ENCODE measurements around the gene SPACA6. TPM values are rescaled to one million over a fixed set of nuclear protein-coding genes. Genes with fewer than 3 reads are reported as not detected.

SPACA6 gene
- total RNA-seq, 2 experiments from 2014 or later: 1.2 to 2.2 TPM

DNA sequence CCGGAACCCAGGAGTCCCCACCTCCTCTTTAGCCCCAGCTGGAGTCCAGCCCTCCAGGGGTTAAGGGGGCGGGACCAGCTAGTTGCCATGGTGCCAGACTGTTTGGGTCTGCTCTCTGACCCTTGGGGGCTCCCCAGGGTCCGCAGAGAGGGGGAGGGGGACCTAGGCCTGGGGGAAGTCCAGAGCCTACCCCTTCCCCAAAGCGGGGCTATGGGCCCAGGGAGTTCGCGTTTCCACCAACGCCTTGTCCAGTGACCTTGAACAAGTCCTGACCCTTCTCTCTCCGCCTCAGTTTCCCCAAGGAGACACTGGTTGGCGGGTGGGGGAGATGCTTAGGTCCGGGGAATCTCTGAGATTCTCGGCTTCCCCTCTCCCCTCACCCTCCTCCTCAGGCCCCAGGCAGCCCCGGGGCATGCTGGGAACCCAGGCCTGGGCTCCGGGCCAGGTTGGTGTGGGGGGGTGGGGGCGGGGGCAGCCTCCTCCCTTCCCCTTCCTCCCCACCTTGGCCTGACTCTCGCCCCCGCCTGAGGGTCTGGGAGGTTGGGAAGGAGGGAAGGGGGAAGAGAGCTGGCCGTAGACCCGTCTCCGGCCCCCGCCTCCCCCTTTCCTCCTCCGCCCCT lies 2.6 kb upstream of the SPACA6 start:
- ChIA-PET CTCF (interaction anchor here (1.0 kb wide), 1 partner anchor 14 kb away, joined by 3 read pairs; no protein-coding TSS in a partner anchor), POLR2A (interaction anchor here (0.7 kb wide), 1 partner anchor 459 kb away, joined by 4 read pairs; no protein-coding TSS in a partner anchor)
- Mint-ChIP-seq H3K27me3 (ENCODE audit: low read depth) (peaks cover 22% of the 10 kb centered on the region), H3K4me3 (peak overlapping the region; percentile 51), H3K36me3 (ENCODE audit: low read depth) (no peaks in the 10 kb centered on the region), H3K27ac (no peak overlapping the region), H3K4me1 (ENCODE audit: low read depth) (peaks cover 7% of the 10 kb centered on the region), H3K9me3 (ENCODE audit: insufficient read depth) (no peaks in the 10 kb centered on the region)
- DNase-seq (peak; percentile 44), ATAC-seq (peak; percentile 63)

DNA sequence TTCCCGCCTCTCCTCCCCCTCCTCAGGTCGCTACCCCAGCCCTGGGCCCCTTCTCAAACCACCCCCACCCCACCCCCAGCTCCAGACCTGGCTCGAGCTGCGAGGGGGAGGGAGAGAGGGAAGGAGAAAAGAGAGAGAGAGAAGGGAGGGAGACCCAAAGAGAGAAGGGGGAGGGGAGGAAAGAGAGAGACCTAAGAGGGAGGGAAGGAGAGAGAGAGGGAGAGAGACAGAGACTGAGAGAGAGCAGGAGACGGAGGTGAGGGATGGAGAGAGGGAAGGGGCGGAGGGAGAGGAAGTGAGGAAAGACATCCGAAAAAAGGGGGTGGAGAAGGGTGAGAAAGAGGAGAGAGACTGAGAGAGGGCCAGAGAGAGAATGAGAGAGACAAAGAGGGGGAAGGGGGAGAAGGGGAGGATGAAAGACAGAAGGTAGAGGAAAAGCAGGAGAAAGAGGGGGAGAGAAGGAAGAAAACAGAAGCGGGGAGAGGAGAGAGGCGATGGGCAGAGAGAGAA lies 2.0 kb upstream of the SPACA6 start:
- H3K27me3 Mint-ChIP-seq (ENCODE audit: low read depth): peaks cover 22% of the 10 kb centered on the region
- H3K36me3 Mint-ChIP-seq (ENCODE audit: low read depth): no peaks in the 10 kb centered on the region
- no peak overlapping the region for H3K4me3 Mint-ChIP-seq
- no peaks in the 10 kb centered on the region for H3K9me3 Mint-ChIP-seq (ENCODE audit: insufficient read depth)
- H3K4me1 Mint-ChIP-seq (ENCODE audit: low read depth): peaks cover 7% of the 10 kb centered on the region
- ChIA-PET CTCF (no interaction called here), POLR2A (no interaction called here)
- H3K27ac Mint-ChIP-seq: peak overlapping the region; percentile 61
- peak; percentile 15 for DNase-seq
- no peak for ATAC-seq

DNA sequence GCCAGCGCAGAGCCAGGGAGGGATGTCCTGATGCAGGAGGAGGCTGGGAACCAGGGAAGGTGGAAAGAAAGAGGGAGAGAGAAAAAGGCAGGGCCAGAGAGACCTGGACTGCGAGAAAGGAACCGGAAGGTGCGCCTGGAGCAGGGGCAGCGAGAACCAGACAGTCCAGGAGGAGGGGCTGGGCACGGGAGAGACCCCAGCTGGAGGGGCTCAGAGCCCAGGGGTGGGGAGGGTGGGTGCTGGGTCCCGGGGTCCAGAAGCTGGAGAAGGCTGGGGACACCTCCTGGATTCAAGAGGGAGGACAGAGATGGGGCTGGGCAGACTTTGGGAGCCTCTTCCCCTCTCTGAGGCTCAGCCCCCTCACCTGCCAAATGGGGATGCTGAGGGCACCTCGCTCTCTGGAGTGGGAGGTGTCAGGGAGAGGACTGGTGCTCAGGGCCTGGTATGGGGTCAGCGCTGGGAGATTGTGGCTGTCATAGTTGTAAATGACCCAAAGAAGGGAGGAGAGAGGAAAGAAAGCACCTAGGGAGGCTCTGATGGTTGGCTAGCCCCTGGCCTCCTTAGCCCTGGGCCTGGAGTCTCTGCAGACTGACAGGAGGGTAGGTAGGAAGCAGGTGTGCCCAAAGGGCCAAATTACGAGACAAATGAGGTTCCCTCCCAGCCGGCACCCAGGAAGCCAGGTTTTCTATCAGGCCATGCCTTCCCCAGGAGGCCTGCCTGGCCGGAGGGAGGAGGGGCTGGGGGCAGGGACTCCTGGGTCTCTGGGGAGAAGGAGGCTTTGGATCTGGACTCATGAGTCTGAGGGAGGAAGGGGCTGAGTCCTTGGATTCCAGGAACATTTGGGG lies 1.3 kb upstream of the SPACA6 start:
- peak overlapping the region; percentile 61 for H3K27ac Mint-ChIP-seq
- H3K9me3 Mint-ChIP-seq (ENCODE audit: insufficient read depth): no peaks in the 10 kb centered on the region
- ChIA-PET POLR2A (no interaction called here), CTCF (no interaction called here)
- H3K4me3 Mint-ChIP-seq: no peak overlapping the region
- DNase-seq (no peak), ATAC-seq (no peak)
- H3K36me3 Mint-ChIP-seq (ENCODE audit: low read depth): no peaks in the 10 kb centered on the region
- H3K27me3 Mint-ChIP-seq (ENCODE audit: low read depth): peaks cover 22% of the 10 kb centered on the region
- peaks cover 7% of the 10 kb centered on the region for H3K4me1 Mint-ChIP-seq (ENCODE audit: low read depth)

DNA sequence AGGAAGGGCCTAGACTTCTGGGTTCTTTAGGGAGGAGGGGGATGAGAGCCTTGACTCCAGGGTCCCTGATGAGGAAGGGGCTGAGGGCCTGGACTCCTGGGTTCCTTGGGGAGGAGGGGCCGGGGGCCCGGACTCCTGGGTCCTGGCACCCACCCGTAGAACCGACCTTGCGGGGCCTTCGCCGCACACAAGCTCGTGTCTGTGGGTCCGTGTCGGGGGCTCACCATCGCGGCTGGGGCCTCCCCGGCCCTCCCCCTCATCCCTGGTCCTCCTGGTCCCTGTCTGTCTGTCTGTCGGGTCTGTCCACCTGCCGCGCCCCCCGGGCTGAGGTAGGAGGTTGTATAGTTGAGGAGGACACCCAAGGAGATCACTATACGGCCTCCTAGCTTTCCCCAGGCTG lies 662 bp upstream of the SPACA6 start:
- CTCF ChIA-PET: no interaction called here
- no peak overlapping the region for H3K27ac Mint-ChIP-seq
- ATAC-seq: no peak
- H3K4me3 Mint-ChIP-seq: no peak overlapping the region
- peaks cover 7% of the 10 kb centered on the region for H3K4me1 Mint-ChIP-seq (ENCODE audit: low read depth)
- H3K9me3 Mint-ChIP-seq (ENCODE audit: insufficient read depth): no peaks in the 10 kb centered on the region
- no peak for DNase-seq
- H3K36me3 Mint-ChIP-seq (ENCODE audit: low read depth): no peaks in the 10 kb centered on the region
- POLR2A ChIA-PET: no interaction called here
- H3K27me3 Mint-ChIP-seq (ENCODE audit: low read depth): peaks cover 20% of the 10 kb centered on the region

DNA sequence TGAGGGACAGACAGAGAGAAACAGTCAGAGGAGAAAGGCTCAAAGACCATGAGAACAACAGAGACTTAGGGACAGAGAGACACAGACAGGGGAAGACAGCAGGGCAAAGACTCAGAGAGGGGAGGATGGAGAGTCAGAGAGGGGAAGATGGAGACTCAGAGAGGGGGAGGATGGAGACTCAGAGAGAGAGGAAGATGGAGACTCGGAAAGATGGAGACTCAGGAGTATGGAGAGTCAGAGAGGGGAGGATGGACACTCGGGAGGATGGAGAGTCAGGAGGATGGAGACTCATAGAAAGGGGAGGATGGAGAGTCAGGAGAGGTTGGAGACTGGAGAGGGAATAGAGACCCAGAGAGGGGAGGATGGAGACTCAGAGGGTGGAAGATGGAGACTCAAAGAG lies 689 bp downstream of the SPACA6 start:
- H3K4me3 Mint-ChIP-seq: no peak overlapping the region
- ChIA-PET POLR2A (no interaction called here), CTCF (no interaction called here)
- H3K9me3 Mint-ChIP-seq (ENCODE audit: insufficient read depth): no peaks in the 10 kb centered on the region
- no peak for ATAC-seq
- peak overlapping the region; percentile 5 for H3K27ac Mint-ChIP-seq
- no peaks in the 10 kb centered on the region for H3K36me3 Mint-ChIP-seq (ENCODE audit: low read depth)
- H3K27me3 Mint-ChIP-seq (ENCODE audit: low read depth): peaks cover 6% of the 10 kb centered on the region
- no peak for DNase-seq
- peaks cover 4% of the 10 kb centered on the region for H3K4me1 Mint-ChIP-seq (ENCODE audit: low read depth)

DNA sequence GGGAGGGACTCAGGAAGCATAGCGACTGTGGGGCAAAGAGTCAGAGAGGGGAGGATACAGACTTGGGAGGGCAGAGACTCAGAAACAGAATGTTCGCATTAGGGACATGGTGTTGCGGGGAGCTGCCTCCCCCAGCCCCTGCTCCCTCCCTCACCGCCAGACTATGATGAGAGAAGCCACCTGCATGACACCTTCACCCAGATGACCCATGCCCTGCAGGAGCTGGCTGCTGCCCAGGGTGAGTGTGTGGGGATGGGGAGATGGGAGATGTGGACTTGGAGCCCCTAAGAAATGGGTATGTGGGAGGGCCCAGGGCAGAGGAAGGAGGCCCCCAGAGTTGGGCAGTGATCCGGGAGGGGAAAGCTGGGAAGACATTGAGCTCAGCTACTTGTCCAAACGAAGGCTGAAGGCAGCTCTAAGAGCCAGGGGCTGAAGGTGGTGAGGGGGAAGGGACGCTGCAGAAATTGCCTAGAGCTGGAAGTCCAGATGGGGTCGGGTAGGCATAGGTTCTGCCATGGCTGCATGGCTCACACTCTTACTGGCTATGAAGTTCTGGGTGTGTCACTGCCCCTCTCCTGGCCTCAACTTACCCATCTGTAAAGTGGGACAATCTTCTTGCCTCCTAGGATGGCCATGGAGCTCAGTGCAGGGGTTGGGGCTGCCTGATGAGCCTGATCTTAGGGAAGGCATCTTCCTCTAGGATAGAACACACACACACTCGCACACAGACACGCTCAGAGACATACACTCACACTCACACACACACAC lies 1.4 kb downstream of the SPACA6 start:
- no peak for DNase-seq
- ATAC-seq: no peak
- Mint-ChIP-seq H3K27me3 (ENCODE audit: low read depth) (peaks cover 6% of the 10 kb centered on the region), H3K36me3 (ENCODE audit: low read depth) (no peaks in the 10 kb centered on the region), H3K27ac (no peak overlapping the region), H3K4me3 (no peak overlapping the region), H3K4me1 (ENCODE audit: low read depth) (peaks cover 4% of the 10 kb centered on the region), H3K9me3 (ENCODE audit: insufficient read depth) (no peaks in the 10 kb centered on the region)
- ChIA-PET POLR2A (no interaction called here), CTCF (no interaction called here)

DNA sequence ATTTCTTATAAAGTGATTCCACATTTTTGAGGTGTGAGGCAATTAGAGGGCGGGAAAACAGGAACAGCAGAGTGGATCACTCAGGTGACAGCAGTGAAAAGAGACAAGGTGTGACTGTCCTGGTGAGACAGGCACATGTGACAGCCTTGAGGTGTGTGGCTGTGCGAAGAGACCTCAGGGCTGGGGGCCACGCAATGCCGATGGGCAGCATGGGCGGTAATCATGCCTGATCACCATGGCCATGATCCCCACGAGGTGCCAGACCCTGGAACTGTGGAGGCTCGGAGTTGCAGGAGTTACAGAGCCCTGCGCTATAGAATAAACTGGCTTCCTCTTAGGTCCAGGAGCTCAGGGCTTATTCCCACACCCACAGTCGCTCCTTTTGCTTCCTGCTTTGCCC lies 2.0 kb downstream of the SPACA6 start:
- CTCF ChIA-PET: no interaction called here
- peaks cover 6% of the 10 kb centered on the region for H3K27me3 Mint-ChIP-seq (ENCODE audit: low read depth)
- H3K27ac Mint-ChIP-seq: no peak overlapping the region
- H3K4me3 Mint-ChIP-seq: no peak overlapping the region
- no peaks in the 10 kb centered on the region for H3K9me3 Mint-ChIP-seq (ENCODE audit: insufficient read depth)
- H3K36me3 Mint-ChIP-seq (ENCODE audit: low read depth): no peaks in the 10 kb centered on the region
- H3K4me1 Mint-ChIP-seq (ENCODE audit: low read depth): peaks cover 2% of the 10 kb centered on the region
- DNase-seq (no peak), ATAC-seq (no peak)
- POLR2A ChIA-PET: no interaction called here

DNA sequence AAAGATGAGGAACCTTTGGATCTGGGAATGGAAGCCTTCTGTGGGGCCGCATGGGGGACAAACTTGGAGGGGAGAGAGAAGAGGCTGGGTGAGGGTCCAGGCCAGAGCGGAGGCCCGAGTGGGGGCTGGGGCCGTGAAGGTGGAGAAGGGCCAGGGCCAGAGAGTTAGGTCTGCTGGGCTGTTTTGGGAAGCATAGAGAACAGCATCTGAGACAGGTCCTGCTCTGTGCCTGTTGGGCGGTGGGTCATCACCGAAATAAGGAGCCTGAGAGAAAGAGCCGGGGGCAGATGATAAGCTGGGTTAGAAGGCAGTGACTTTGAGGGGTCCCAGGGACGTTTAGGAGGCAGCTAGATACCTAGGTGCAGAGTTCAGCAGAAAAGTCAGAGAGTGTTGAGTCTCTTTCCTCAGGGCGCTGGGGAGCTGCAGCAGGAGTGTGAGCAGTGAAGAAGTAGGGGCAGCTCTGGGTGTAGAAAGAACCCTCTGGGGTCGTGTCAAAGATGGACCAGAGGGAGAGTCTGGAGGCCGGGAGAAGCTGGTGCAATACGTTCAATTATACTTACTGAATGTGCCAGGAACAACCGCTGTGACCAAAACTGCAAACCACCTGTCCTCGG lies 2.7 kb downstream of the SPACA6 start:
- no peaks in the 10 kb centered on the region for H3K9me3 Mint-ChIP-seq (ENCODE audit: insufficient read depth)
- H3K27me3 Mint-ChIP-seq (ENCODE audit: low read depth): peaks cover 4% of the 10 kb centered on the region
- H3K4me1 Mint-ChIP-seq (ENCODE audit: low read depth): no peaks in the 10 kb centered on the region
- CTCF ChIA-PET: no interaction called here
- H3K27ac Mint-ChIP-seq: no peak overlapping the region
- H3K4me3 Mint-ChIP-seq: no peak overlapping the region
- POLR2A ChIA-PET: no interaction called here
- DNase-seq: no peak
- ATAC-seq: no peak
- no peaks in the 10 kb centered on the region for H3K36me3 Mint-ChIP-seq (ENCODE audit: low read depth)

DNA sequence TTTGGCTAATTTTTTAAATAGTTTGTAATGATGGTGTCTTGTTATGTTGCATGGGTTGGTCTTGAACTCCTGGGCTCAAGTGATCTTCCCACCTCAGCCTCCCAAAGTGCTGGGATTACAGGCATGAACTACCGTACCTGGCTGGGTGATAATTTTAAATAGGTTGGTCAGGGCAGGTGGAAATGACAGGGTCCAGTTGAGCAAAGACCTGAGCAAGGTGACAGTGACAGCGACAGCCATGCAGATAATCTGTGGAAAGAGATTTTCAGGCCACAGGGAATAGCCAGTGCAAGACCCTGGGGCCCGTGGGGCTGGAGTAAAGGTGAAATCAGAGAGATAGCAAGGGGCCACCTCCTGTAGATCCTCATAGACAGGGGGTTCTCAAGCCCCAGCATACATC lies 3.5 kb downstream of the SPACA6 start:
- DNase-seq: no peak
- CTCF ChIA-PET: no interaction called here
- Mint-ChIP-seq H3K4me1 (ENCODE audit: low read depth) (no peaks in the 10 kb centered on the region), H3K9me3 (ENCODE audit: insufficient read depth) (no peaks in the 10 kb centered on the region), H3K36me3 (ENCODE audit: low read depth) (no peaks in the 10 kb centered on the region), H3K27me3 (ENCODE audit: low read depth) (no peaks in the 10 kb centered on the region), H3K27ac (no peak overlapping the region), H3K4me3 (no peak overlapping the region)
- POLR2A ChIA-PET: no interaction called here
- ATAC-seq: no peak

DNA sequence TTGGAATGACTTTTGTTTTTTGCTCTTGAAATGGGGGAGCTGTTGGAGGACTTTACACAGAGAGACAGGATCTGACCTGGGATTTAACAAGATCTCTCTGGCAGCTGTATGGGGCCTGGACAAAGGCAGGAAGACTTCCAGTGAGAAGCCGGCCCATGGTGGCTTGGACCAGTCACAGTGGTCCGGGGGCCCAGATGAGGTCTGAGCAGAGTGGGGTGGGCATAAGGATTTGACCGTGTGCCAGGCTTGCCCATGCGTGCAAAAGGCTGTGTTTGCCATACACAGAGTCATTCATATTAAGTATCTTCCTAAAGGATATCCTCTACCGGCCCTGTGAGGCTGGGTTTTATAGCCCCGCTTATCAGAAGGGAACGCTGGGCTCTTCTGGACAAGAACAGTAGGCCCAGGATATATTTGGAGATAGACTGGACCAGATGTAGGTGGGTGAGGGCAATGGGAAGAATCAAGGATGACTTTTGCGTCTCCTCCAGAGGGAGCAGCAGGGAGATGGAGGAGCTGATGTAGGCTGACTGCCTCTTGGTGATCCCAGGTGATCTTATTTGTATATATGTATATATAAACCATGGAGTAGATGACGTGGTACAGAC lies 4.1 kb downstream of the SPACA6 start:
- ChIA-PET POLR2A (no interaction called here), CTCF (no interaction called here)
- Mint-ChIP-seq H3K36me3 (ENCODE audit: low read depth) (no peaks in the 10 kb centered on the region), H3K4me1 (ENCODE audit: low read depth) (no peaks in the 10 kb centered on the region), H3K27ac (no peak overlapping the region), H3K27me3 (ENCODE audit: low read depth) (no peaks in the 10 kb centered on the region), H3K9me3 (ENCODE audit: insufficient read depth) (no peaks in the 10 kb centered on the region), H3K4me3 (no peak overlapping the region)
- ATAC-seq: no peak
- no peak for DNase-seq

DNA sequence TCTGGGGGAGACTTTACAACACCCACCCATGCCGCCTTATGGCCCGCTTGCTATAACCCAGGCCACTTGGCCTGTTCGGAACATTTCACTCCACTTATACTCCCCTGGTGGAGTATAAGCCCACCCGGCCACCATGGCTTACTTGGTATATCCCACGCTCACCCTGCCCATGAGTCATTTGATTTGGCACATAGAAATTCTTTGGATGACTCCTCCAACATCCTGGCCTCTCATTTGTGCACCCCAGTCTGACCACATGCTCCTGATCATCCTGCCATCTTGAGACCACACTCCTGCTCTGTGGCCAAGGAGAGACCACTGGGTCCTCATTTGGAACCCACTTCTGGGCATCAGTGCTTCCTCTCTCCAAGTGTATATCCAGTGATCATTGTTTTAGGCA lies 5.2 kb downstream of the SPACA6 start:
- peaks cover 3% of the 10 kb centered on the region for H3K36me3 Mint-ChIP-seq (ENCODE audit: low read depth)
- ChIA-PET POLR2A (no interaction called here), CTCF (no interaction called here)
- H3K4me1 Mint-ChIP-seq (ENCODE audit: low read depth): peaks cover 7% of the 10 kb centered on the region
- H3K4me3 Mint-ChIP-seq: no peak overlapping the region
- no peak overlapping the region for H3K27ac Mint-ChIP-seq
- no peak for ATAC-seq
- H3K27me3 Mint-ChIP-seq (ENCODE audit: low read depth): peaks cover 6% of the 10 kb centered on the region
- H3K9me3 Mint-ChIP-seq (ENCODE audit: insufficient read depth): no peaks in the 10 kb centered on the region
- no peak for DNase-seq
